Mammary epithelial cell (primary cell): ENCODE measurements around the gene SEMA5B.

Source experiments
- EZH2 ChIP-seq: IDR thresholded peaks from 2 replicates; pipeline ENCODE4 v1.6.1; 2012; ENCODE audit warnings: low read length, inconsistent platforms, borderline replicate concordance
- TF ChIP-seq, protein P1 (sequence below), 2 donors: IDR thresholded peaks in 1 of 2; conservative IDR thresholded peaks in 1 of 2; 2 replicates each; pipeline ENCODE4 v1.5.1; 2011 to 2012; ENCODE audit warnings: inconsistent platforms in 2 of 2, low read length in 2 of 2, mild to moderate bottlenecking in 2 of 2, control low read depth in 1 of 2, low read depth in 1 of 2; ENCODE audit not compliant: insufficient read depth in 1 of 2; ENCODE audit errors: extremely low read depth in 1 of 2

DNA sequence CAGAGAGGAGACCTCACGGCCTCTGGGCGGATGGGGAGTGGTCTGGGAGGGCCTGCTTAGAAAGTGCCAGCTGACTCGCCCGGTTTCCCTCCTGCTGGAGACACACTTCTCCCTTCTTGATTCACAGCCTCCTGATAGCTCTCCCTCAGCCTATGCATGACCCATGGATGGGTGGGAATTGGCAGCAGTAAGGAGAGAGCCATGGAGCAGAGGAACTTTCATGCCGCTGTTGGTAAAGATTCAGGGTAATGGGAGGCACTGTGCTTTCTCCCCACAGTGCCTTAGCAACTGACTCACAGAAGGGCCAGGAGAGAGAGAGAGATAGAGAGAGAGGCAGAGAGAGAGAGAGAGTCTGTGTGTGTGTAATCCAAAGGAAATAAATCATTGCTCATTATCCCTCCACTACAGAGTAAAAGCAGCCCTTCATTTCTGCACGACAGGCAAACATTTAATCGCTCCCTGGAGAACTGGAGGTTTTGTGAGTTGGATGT, 82.8 kb downstream of the SEMA5B start:
- TF ChIP-seq, protein P1, sequence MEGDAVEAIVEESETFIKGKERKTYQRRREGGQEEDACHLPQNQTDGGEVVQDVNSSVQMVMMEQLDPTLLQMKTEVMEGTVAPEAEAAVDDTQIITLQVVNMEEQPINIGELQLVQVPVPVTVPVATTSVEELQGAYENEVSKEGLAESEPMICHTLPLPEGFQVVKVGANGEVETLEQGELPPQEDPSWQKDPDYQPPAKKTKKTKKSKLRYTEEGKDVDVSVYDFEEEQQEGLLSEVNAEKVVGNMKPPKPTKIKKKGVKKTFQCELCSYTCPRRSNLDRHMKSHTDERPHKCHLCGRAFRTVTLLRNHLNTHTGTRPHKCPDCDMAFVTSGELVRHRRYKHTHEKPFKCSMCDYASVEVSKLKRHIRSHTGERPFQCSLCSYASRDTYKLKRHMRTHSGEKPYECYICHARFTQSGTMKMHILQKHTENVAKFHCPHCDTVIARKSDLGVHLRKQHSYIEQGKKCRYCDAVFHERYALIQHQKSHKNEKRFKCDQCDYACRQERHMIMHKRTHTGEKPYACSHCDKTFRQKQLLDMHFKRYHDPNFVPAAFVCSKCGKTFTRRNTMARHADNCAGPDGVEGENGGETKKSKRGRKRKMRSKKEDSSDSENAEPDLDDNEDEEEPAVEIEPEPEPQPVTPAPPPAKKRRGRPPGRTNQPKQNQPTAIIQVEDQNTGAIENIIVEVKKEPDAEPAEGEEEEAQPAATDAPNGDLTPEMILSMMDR (conservative IDR thresholded peaks at IDR 0.05 in 1 of 2, IDR thresholded peaks at IDR 0.05 in 1 of 2; ENCODE audit: extremely low read depth in 1 of 2, insufficient read depth in 1 of 2, low read depth in 1 of 2, low read length in 2 of 2), result no peak
- no peak for TF ChIP-seq EZH2
